ENCODE results near the gene OVCA2.
A peak's percentile ranks its signal among the peaks of the same experiment; 100 is the strongest.

Gene OVCA2

DNA sequence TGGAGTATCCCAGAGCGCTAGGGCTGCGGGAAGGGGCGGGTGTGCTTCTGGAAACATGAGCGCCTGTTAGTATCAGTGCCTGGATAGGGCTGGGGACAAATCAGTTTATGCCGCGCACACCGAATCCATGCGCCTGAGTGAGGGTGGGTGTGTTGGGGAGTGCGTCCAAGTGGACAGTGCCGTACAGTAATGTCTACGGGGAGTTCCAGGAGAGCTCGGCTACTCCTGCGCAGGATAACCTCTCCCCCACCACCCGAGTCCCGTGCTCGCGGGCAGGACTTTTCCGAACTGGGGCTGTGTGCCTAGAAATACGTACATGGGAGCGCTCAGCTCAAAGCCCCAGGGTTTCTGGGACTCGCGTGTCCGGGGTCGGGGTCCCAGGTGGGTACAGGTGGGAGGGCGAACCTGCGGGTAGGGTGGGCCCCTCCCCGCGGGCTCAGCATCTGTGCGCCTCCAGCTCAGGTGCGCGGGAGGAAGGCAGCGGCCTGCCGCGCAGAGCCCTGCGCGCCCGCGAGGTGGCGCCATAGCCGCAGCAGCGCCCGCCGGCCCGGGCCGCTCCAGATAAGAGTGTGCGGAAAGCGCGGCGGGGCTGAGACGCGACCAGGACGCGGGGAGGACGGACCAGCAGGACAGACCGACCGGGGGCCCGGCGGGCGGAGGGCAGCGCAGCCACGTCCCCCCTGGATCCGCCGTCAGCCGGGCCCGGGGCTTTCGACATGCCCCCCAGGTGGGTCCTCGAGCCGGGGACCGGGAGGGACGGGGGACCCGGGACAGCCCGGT lies 12.9 kb downstream of the OVCA2 start, which contains the start of gene HIC1:
TSS of gene HIC1 (plus strand) at position 592 of the 780 bp plus-strand sequence. CDS start 1,588 bp downstream, outside the sequence.
- peak; percentile 68 to 71 for ATAC-seq

DNA sequence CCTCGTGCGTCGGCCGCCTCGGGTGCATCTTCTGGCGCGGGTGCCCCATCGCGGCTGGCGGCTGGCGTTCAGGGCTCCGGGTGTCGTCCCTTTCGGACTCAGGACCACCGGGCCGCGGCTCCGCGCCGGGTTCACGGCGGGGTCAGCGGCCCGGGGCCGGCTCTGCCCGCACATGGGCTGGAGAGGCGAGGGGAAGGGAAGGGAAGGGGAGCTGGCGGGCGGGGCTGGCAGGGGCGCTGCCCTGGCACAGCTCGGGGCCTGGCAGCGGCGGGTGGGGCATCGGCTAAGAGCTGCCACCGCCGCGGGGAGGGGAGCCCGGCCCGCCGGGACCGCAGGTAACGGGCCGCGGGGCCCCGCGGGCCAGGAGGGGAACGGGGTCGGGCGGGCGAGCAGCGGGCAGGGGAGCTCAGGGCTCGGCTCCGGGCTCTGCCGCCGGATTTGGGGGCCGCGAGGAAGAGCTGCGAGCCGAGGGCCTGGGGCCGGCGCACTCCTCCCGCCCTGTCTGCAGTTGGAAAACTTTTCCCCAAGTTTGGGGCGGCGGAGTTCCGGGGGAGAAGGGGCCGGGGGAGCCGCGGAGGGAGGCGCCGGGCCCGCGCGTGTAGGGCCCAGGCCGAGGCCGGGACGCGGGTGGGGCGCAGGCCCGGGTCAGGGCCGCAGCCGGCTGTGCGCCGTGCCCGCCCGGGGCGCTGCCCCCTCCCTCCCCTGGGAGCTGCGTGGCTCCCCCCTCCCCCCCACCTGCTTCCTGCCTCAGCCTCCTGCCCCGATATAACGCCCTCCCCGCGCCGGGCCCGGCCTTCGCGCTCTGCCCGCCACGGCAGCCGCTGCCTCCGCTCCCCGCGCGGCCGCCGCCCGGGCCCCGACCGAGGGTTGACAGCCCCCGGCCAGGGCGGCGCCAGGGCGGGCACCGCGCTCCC lies 13.7 kb downstream of the OVCA2 start:
- no peak for ATAC-seq

DNA sequence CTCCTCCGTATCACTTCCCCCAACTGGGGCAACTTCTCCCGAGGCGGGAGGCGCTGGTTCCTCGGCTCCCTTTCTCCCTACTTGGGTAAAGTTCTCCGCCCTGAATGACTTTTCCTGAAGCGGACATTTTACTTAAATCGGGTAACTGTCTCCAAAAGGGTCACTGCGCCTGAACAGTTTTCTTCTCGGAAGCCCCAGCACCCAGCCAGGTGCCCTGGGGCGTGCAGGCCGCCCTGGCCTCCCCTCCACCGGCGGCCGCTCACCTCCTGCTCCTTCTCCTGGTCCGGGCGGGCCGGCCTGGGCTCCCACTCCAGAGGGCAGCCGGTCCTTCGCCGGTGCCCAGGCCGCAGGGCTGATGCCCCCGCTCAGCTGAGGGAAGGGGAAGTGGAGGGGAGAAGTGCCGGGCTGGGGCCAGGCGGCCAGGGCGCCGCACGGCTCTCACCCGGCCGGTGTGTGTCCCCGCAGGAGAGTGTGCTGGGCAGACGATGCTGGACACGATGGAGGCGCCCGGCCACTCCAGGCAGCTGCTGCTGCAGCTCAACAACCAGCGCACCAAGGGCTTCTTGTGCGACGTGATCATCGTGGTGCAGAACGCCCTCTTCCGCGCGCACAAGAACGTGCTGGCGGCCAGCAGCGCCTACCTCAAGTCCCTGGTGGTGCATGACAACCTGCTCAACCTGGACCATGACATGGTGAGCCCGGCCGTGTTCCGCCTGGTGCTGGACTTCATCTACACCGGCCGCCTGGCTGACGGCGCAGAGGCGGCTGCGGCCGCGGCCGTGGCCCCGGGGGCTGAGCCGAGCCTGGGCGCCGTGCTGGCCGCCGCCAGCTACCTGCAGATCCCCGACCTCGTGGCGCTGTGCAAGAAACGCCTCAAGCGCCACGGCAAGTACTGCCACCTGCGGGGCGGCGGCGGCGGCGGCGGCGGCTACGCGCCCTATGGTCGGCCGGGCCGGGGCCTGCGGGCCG lies 14.7 kb downstream of the OVCA2 start:
- no peak for ATAC-seq

DNA sequence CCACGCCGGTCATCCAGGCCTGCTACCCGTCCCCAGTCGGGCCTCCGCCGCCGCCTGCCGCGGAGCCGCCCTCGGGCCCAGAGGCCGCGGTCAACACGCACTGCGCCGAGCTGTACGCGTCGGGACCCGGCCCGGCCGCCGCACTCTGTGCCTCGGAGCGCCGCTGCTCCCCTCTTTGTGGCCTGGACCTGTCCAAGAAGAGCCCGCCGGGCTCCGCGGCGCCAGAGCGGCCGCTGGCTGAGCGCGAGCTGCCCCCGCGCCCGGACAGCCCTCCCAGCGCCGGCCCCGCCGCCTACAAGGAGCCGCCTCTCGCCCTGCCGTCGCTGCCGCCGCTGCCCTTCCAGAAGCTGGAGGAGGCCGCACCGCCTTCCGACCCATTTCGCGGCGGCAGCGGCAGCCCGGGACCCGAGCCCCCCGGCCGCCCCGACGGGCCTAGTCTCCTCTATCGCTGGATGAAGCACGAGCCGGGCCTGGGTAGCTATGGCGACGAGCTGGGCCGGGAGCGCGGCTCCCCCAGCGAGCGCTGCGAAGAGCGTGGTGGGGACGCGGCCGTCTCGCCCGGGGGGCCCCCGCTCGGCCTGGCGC lies 15.4 kb downstream of the OVCA2 start:
- no peak for ATAC-seq

DNA sequence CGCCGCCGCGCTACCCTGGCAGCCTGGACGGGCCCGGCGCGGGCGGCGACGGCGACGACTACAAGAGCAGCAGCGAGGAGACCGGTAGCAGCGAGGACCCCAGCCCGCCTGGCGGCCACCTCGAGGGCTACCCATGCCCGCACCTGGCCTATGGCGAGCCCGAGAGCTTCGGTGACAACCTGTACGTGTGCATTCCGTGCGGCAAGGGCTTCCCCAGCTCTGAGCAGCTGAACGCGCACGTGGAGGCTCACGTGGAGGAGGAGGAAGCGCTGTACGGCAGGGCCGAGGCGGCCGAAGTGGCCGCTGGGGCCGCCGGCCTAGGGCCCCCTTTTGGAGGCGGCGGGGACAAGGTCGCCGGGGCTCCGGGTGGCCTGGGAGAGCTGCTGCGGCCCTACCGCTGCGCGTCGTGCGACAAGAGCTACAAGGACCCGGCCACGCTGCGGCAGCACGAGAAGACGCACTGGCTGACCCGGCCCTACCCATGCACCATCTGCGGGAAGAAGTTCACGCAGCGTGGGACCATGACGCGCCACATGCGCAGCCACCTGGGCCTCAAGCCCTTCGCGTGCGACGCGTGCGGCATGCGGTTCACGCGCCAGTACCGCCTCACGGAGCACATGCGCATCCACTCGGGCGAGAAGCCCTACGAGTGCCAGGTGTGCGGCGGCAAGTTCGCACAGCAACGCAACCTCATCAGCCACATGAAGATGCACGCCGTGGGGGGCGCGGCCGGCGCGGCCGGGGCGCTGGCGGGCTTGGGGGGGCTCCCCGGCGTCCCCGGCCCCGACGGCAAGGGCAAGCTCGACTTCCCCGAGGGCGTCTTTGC lies 16.2 kb downstream of the OVCA2 start:
- ATAC-seq, result no peak

DNA sequence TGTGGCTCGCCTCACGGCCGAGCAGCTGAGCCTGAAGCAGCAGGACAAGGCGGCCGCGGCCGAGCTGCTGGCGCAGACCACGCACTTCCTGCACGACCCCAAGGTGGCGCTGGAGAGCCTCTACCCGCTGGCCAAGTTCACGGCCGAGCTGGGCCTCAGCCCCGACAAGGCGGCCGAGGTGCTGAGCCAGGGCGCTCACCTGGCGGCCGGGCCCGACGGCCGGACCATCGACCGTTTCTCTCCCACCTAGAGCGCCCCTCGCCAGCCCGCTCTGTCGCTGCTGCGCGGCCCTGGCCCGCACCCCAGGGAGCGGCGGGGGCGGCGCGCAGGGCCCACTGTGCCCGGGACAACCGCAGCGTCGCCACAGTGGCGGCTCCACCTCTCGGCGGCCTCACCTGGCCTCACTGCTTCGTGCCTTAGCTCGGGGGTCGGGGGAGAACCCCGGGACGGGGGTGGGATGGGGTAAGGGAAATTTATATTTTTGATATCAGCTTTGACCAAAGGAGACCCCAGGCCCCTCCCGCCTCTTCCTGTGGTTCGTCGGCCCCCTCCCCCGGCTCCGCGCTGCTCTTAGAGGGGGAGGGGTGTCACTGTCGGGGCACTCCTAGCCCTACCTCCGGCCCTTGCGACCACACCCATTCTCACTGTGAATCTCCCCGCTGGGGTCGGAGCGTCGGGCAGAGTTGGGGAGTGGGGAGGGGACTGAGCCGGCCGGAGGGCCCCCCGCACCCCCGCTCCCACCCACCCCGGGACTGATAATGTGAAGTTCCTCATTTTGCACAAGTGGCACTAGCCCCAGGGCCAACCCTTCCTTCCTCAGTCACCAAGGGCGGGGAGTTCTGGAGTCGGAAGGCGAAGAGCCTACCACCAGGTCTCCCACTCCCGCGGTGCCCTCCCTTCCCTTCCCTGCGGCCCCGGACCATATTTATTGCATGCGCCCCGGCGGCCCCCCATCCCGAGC lies 17.0 kb downstream of the OVCA2 start:
- ATAC-seq, result no peak

DNA sequence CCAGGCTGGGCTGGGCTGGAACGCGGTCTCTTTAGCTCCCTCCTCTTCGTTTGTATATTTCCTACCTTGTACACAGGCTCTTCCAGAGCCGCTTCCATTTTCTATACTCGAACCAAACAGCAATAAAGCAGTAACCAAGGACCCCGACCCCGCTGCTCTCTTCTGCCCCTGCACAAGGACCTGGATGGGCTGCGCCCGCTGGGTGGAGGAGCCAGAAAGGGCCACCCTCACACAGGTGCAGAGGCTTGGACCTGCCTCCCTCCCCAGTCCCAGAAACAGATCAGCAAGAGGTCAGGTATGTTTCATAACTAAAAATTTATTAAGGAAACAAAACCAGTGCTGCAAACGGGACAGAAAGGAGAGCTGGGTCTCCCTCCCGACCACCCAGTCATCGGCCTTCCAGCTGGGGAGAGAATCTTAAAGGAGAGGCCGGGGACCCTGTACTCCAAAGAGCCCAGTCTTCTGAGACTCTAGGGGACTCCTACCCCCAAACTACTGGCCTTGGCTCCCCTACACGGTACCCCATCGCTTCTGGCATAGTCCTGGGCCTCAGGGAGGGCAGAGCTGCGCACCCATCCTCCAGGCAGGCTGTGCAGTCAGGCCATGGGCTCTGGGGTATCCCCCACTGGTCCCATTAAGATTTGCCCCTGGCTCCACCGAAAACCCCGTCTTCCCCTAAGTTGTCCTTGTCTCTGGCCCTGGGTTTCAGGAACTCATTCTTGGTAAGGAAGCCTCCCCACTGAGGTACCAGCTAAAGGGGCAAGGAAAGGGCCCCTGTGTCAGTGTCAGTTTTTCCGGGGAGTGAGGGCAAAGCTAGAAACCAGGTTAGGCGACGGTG lies 17.9 kb downstream of the OVCA2 start:
- no peak for ATAC-seq

DNA sequence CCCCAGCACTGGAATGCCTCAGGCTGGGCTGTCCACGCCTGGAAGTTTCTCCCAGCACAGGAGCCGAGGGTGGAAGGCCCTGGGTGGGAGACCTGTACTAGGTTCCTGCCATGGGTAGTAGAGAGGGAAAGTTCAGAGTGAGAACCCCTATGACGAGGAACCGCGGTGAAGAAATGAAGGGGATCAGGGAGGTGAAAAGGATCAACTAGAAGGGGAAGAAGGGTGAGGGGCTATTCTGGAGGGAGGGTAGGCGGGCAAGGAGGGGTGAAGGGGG lies 18.5 kb downstream of the OVCA2 start:
- ATAC-seq, result no peak

DNA sequence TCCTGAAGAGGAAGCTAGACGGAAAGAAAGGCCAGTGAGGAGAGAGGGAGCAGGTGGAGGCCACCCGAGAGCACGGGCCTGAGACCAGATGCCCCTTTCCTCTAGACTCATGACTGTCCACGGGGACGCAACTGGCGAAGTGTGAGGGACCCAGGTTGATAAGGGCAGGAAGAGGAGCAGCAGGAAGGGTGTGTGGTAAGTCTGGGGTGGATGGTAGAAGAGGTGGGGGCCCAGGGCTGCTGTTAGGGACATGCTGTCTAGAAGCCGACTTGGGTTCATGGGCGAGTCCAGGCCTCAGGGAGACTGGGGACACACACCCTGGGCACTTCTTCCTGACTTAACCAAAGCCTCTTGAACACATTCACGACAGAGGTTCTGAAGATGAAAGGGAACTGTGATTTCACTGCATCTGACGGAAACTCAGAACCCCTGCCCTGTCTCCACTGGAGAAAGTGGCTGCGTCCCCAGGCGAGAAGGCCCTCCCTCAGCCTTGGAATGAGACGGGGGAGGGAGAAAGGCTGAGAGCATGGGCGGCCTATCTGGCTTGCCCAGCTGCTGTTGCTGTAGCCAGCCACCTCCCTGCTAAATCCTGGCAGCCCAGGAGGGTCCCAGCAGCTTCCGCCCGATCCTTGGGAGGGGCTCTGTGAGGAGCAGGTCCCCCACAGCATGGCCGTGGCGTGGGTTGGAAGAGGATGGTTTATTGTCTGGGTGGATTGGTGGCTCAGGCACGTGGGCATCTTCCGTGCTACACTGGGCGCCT lies 19.0 kb downstream of the OVCA2 start:
- ATAC-seq, result no peak

DNA sequence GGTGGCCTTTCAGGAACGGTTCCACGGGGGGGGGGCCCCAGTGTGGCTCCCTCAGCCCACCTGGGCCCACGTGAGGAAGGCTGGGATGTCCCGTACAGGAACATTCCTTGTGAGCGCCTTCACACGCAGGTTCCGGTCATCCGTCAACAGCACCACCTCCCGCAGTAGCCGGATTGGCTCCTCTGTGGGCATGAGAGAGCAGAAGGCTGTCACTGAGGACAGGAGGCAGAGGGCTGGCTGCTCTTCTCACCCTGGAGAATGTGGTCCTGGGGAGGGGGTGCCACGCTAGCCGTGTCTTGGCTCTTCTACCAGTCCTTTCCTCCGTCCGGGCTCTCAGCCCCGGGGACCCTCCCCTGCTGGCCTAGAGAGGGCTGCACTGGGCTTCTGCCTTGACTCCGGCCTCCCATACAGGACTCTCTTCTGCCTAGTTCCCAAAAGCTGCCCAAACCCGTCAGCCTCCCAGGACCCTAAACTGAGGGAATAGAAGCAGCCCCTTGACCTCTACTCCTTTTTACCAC lies 19.7 kb downstream of the OVCA2 start:
- no peak for ATAC-seq

DNA sequence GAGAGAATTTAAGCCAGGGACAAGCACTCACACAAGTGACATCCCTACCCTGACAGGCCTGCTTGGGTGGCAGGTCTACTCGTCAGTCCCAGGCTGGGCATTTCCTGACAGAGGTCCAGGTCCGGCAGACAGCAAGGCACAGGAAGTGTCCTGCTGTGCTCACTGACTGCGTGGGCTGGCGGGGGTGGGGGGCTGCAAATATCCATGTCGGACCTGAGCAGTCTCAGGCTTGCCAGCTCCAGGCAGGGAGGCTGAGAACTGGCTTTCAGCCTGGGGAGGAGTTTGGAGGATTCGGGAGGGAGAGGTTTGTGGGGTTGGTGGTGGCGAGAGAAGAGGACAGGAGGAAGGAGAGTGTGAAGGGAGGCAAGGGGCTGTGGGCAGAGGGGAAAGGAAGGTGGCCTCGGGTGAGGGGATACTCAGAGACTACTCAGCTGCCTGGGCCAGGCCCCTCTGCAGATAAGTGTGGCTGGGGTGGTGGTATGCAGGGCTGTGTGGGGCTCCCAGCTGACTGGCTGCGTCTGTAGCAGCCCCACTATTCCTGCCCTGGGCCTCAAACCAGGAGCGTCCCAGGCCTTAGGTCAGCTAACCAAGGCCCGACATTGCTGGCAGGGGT lies 20.9 kb downstream of the OVCA2 start:
- ATAC-seq, result no peak

DNA sequence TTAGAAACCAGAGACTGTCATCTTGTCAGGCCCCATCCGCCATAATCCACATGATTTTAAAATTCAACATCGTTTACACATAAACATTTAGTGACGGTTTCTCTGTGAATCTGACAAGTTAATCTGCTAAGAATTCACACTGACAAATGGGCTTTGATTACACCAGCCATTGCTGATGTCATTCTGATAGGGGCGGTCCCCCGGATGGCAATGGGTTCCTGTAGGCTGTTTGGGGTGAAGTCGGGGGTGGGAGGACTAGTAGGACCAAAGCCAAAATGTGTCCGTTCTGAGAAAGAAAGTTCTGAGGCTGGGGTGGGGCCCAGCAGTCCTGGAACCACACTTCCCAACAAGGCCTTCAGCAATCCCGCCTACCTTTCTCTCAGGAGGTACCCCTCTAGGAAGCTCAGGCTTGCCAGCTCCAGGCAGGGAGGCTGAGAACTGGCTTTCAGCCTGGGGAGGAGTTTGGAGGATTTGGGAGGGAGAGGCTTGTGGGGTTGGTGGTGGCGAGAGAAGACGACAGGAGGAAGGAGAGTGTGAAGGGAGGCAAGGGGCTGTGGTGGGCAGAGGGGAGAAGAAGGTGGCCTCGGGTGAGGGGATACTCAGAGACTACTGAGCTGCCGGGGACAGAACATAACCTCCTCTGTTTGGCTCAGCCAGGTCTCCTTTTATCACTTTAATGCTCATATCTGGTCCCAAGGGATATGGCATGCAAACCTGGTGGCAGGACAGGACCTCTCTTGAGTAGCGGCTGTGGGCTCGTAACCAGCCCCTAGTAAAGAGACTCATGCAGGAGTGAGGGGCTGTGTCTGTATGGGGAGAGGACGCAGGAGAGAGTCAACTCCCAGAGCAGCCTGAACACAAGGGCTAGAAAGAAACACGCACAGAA lies 21.7 kb downstream of the OVCA2 start:
- ATAC-seq, result no peak

DNA sequence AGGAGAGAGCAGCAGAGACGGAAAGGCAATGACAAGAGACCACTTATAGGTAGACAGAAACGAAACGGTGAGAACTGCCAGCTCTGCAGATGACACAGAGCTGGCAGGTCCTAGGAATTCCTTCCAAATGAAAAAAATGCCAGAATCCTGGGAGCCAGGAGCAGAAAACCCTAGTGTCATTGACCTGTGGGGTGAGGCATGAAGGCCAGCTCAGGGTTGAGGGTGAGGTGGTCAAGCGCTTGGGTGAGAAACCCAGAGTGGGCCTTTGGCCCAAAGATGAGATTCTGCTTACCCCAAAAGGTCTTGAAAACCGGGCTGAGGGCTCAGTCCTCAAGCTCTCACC lies 22.3 kb downstream of the OVCA2 start:
- ATAC-seq, result no peak

DNA sequence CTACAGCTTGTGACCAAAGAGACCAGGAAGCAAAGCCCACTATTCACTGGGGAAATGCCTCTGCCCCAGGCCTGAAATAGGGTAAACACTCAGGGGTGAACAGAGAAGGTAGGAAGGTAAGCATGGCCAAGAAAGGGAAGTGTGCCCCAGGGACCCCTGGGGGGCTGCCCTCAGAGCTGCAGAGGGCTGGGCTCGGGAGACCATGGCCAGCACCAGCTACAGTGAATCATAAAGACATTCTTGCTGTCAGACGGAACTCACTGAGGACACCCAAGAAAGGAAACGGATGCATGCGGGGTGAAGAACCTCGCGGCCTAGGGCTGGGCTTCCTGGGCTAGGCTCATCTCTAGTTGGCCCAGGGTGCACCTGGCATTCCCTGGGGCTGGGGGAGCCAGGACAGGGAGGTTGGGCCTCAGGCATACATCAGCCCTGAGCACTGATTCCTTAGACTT lies 22.7 kb downstream of the OVCA2 start:
- peak in 1 of 2 donors; percentile 3 for ATAC-seq

DNA sequence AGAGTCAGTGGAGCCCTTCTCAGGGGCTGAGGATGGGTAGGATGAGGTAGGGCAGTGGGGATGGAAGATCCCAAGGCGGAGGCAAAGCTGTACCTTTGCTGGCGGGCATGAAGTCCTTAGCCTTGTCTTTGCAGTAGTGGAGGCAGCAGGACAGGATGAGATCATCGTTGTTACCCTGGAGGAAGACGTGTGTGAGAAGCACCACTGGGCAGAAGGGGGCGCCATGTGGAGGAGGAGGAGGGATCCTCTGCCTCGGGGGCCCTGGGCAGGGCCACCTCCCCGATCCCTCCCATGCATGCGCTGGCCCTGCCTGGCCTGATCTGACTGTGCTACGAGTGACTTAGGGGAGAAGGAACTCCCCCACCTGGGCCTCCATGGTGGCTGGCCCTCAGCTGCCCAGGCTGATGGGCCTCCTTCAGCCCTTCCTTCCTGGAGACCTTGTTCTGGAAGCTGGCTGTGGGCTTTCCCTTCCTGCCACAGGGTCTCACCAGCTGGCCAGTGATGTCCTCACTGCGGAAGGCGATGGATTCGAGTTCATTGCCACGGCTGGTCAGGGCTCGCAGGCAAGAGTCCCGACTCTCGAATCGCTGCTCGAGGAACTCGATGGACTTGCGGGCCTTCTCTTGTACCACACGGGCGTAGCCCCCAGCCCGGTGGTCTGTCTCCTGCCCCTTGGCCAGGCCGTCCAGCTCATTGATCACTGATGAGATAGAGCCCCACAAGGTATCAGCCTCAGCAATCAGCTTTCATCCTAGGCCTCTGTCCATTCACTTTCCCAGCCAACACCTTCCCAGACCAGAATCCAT lies 23.4 kb downstream of the OVCA2 start:
- peak; percentile 46 to 51 for ATAC-seq

DNA sequence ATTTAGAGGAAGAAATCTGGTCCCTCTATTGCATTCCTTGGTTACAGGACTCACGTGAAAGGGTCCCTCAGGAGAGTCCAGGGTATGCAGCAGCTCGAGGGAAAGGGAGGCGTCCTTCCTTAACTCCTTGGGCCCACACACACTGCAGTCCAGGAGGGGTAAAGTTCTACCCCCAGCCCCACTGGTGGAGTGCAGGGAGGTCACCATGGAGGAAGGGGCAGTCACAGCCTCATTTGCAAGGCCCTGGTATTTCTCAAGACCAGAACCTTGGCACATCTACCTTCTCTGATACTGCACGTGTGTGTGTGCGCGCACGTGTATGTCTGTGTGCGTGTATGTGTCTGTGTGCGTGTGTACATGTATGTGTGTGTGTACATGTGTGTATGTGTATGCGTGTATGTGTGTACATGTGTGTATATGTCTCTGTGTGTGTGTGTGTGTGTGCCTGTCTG lies 24.2 kb downstream of the OVCA2 start:
- no peak for ATAC-seq

All from activated CD4-positive, CD25-positive, alpha-beta regulatory T cell treated with anti-CD3 and anti-CD28 coated beads, Interleukin-2, amount 50 U/mL, for 24 hours (primary cell).